ENCODE measurements around the gene CACNA1H. TPM values are rescaled to one million over a fixed set of nuclear protein-coding genes. Genes with fewer than 3 reads are reported as not detected.

CACNA1H gene
- total and polyA plus RNA-seq, 2 of the 4 experiments (the other 2 are of a cell fraction) = 1.6 to 5.8 TPM

- POLR2A ChIA-PET (ENCODE audit: unreplicated experiment) = no interaction called here
- in situ Hi-C loops (cut with MboI; ENCODE audit: low sequenced_read_pairs) = loop anchor here (25.0 kb wide), 1 partner anchor 396 kb away; the partner anchor contains the start of gene GNG13
- CTCF ChIA-PET = no interaction called here
Observed at GRCh38 chr16:1208239-1208830, 55.4 kb downstream of the CACNA1H start.

More at GRCh38 chr16:1208239-1208830, 55.4 kb downstream of the CACNA1H start:
- H3K27ac ChIP-seq (ENCODE audit: insufficient read depth, low read length) = no peak overlapping the region
- H3K56ac ChIP-seq (ENCODE audit: extremely low read depth, insufficient read depth, low read length) = no peak overlapping the region
- H3K18ac ChIP-seq (ENCODE audit: low read depth, low read length) = no peak overlapping the region
- H3K36me3 ChIP-seq (ENCODE audit: control insufficient read depth, insufficient read depth, low read length) = peaks cover 2% of the 10 kb centered on the region; the same call in 1 of the 2 replicates
- no peaks in the 10 kb centered on the region for H3K27me3 ChIP-seq (ENCODE audit: control insufficient read depth, insufficient read depth, low read length)
- no TSS peak for BruUV-seq (replicated peaks)
- H2BK5ac ChIP-seq (ENCODE audit: low read depth, low read length, poor library complexity, severe bottlenecking) = no peak overlapping the region
- no peak overlapping the region for H4K91ac ChIP-seq (ENCODE audit: insufficient read depth, low read depth, low read length)
- H4K20me1 ChIP-seq (ENCODE audit: insufficient read depth, low read length) = no peaks in the 10 kb centered on the region
- no peak overlapping the region for H4K8ac ChIP-seq (ENCODE audit: low read depth in 2 of 2, low read length in 2 of 2)
- intact Hi-C loops (cut with micrococcal nuclease) (no loop called here), dilution Hi-C loops (cut with HindIII; ENCODE audit: low sequenced_read_pairs, unreplicated experiment) (no loop called here)
- no peak overlapping the region for H3K4me3 ChIP-seq (ENCODE audit: insufficient read depth, low read depth, low read length)
- no peak overlapping the region for H3K23ac ChIP-seq (ENCODE audit: low read depth, low read length)
- H3K14ac ChIP-seq (replicated peaks; ENCODE audit: low read depth, low read length) = no peak overlapping the region
- no peaks in the 10 kb centered on the region for H3K4me1 ChIP-seq (ENCODE audit: control insufficient read depth, insufficient read depth, low read length)
- ATAC-seq (ENCODE audit: low read depth) (no peak), DNase-seq (no peak)
- no peak overlapping the region for H3K9ac ChIP-seq (ENCODE audit: low read depth, low read length)
- H2BK15ac ChIP-seq (ENCODE audit: low read depth, low read length) = no peak overlapping the region
- H3K9me3 ChIP-seq (ENCODE audit: control insufficient read depth, insufficient read depth, low read length) = no peaks in the 10 kb centered on the region
- no peaks in the 10 kb centered on the region for H3K79me1 ChIP-seq (ENCODE audit: low read depth in 1 of 2, low read length in 2 of 2)
- H3K4me2 ChIP-seq (ENCODE audit: low read depth, low read length) = no peak overlapping the region
- H2BK120ac ChIP-seq (ENCODE audit: low read depth, low read length) = no peak overlapping the region
- 94% methylated on average over 10 of the region's 22 CpGs; no CpG with 5 or more reads in 1 of the 2 experiments for WGBS, 2 experiments (ENCODE audit: extremely low coverage in 2 of 2, insufficient read length in 1 of 2)
- no peak for TF ChIP-seq ELK1 (IDR thresholded peaks at IDR 0.05; ENCODE audit: borderline replicate concordance, low read depth, low read length)
- no peak for TF ChIP-seq RAD21 (IDR thresholded peaks at IDR 0.05; ENCODE audit: low read length)
- no peak for TF ChIP-seq MAFK (IDR thresholded peaks at IDR 0.05; ENCODE audit: low read depth, low read length)
- TF ChIP-seq RFX5 (IDR thresholded peaks at IDR 0.05; ENCODE audit: low read depth, low read length) = no peak
- no peak for TF ChIP-seq POLR2A (IDR thresholded peaks at IDR 0.05; ENCODE audit: low read depth, low read length)
- TF ChIP-seq SMC3 (IDR thresholded peaks at IDR 0.05; ENCODE audit: low read depth, low read length) = no peak
- TF ChIP-seq CEBPB (IDR thresholded peaks at IDR 0.05; ENCODE audit: low read depth, low read length) = no peak
- no peak for TF ChIP-seq USF2 (IDR thresholded peaks at IDR 0.05; ENCODE audit: low read depth, low read length)
- TF ChIP-seq CHD1 (IDR thresholded peaks at IDR 0.05; ENCODE audit: low read depth, low read length) = no peak
- TF ChIP-seq CTCF (conservative IDR thresholded peaks at IDR 0.05; ENCODE audit: low read depth, low read length) = no peak
- TF ChIP-seq MXI1 (IDR thresholded peaks at IDR 0.05; ENCODE audit: borderline replicate concordance, low read depth, low read length) = no peak
- no peak for TF ChIP-seq FOS (IDR thresholded peaks at IDR 0.05; ENCODE audit: low read depth, low read length)
- no peak for TF ChIP-seq BHLHE40 (IDR thresholded peaks at IDR 0.05; ENCODE audit: low read depth, low read length)
- TF ChIP-seq MAZ (IDR thresholded peaks at IDR 0.05; ENCODE audit: borderline replicate concordance, low read depth, low read length) = no peak
- no peak for TF ChIP-seq NFE2L2 (IDR thresholded peaks at IDR 0.05; ENCODE audit: low read depth, low read length)
- TF ChIP-seq RCOR1 (IDR thresholded peaks at IDR 0.05; ENCODE audit: insufficient replicate concordance, low read length) = no peak
- H2AK5ac ChIP-seq (ENCODE audit: low read depth, low read length) = no peak overlapping the region
- no peak overlapping the region for H2BK20ac ChIP-seq (ENCODE audit: low read depth, low read length)
- H3K4ac ChIP-seq (ENCODE audit: low read depth, low read length) = no peak overlapping the region
- no peak overlapping the region for H4K5ac ChIP-seq (ENCODE audit: low read depth, low read length)
- H2AFZ ChIP-seq (replicated peaks; ENCODE audit: low read length, poor library complexity) = no peak overlapping the region
- H3K9me1 ChIP-seq (ENCODE audit: insufficient read depth, low read length) = no peaks in the 10 kb centered on the region
- H2AK9ac ChIP-seq (replicated peaks; ENCODE audit: low read depth, low read length, poor library complexity) = no peak overlapping the region
